ENCODE results near the gene PSMD7.
"Not testable (repeated sequence)": the region's sequence is repeated elsewhere in the genome, so short reads cannot be mapped to it uniquely, and the experiment has no call there.

GRCh38 chr16:74328346-74328745 is 31.7 kb downstream of the PSMD7 start:
- not testable (repeated sequence) for TF ChIP-seq EZH2 (IDR thresholded peaks at IDR 0.05; ENCODE audit: insufficient read depth, poor library complexity, severe bottlenecking); EZH2phosphoT487 (IDR thresholded peaks at IDR 0.05; ENCODE audit: insufficient read depth, low read depth)

Data from GM23248 (cell line).